Keratinocyte (primary cell): Measurements from ENCODE around the gene EPHB2. TPM values are rescaled to one million over a fixed set of nuclear protein-coding genes. Genes with fewer than 3 reads are reported as not detected.

Source experiments
- DNase-seq: peaks from one replicate; pipeline ENCODE4 v3.0.0-alpha.2; 2011; ENCODE audit warnings: low read depth, missing footprints, low spot score
- FAIRE-seq: peaks from 2 replicates; lab custom pipeline; 2011; peaks lifted over from hg19 to GRCh38; lab: Jason Lieb, UNC
- H2AFZ ChIP-seq: 2 replicates; pipeline ENCODE4 v1.6.0; 2012; ENCODE audit warnings: low read length, control low read depth, inconsistent platforms; ENCODE audit not compliant: control insufficient read depth
- H3K27ac ChIP-seq: 2 replicates; pipeline ENCODE4 v1.5.1; 2011; ENCODE audit warnings: low read length; ENCODE audit not compliant: control insufficient read depth, insufficient read depth
- H3K27me3 ChIP-seq: 3 replicates; pipeline ENCODE4 v1.6.0; 2011; ENCODE audit warnings: low read length; ENCODE audit not compliant: control insufficient read depth, insufficient read depth; ENCODE audit errors: extremely low read depth
- H3K36me3 ChIP-seq, 2 experiments: 2 replicates in 1 of 2; 3 replicates in 1 of 2; pipeline ENCODE4 v1.5.1; 2011; ENCODE audit warnings: low read length in 2 of 2, mild to moderate bottlenecking in 1 of 2; ENCODE audit not compliant: control insufficient read depth in 2 of 2, insufficient read depth in 2 of 2; ENCODE audit errors: extremely low read depth in 1 of 2
- H3K4me1 ChIP-seq: 3 replicates; pipeline ENCODE4 v1.5.1; 2011; ENCODE audit warnings: low read length; ENCODE audit not compliant: control insufficient read depth, insufficient read depth; ENCODE audit errors: extremely low read depth
- H3K4me2 ChIP-seq: 3 replicates; pipeline ENCODE4 v1.6.0; 2011; ENCODE audit warnings: low read depth, low read length; ENCODE audit not compliant: control insufficient read depth, insufficient read depth; ENCODE audit errors: extremely low read depth
- H3K4me3 ChIP-seq, 3 experiments: fragments of 200-600 bp in 1 of 3; sonication (generic) in 1 of 3; 2 replicates in 2 of 3; 3 replicates in 1 of 3; pipeline ENCODE4 v1.5.1; 2011 to 2016; ENCODE audit warnings: low read length in 3 of 3, mild to moderate bottlenecking in 3 of 3, control low read depth in 2 of 3, inconsistent platforms in 1 of 3, low read depth in 1 of 3, mixed read lengths in 1 of 3, mixed run types in 1 of 3, moderate library complexity in 1 of 3; ENCODE audit not compliant: control insufficient read depth in 2 of 3, insufficient read depth in 2 of 3; ENCODE audit errors: extremely low read depth in 1 of 3
- H3K79me2 ChIP-seq: 2 replicates; pipeline ENCODE4 v1.6.0; 2012; ENCODE audit warnings: low read length; ENCODE audit not compliant: control insufficient read depth, insufficient read depth
- H3K9ac ChIP-seq: 3 replicates; pipeline ENCODE4 v1.6.0; 2011; ENCODE audit warnings: low read length; ENCODE audit not compliant: control insufficient read depth, insufficient read depth; ENCODE audit errors: extremely low read depth
- H3K9me1 ChIP-seq: 3 replicates; pipeline ENCODE4 v1.6.0; 2011; ENCODE audit warnings: low read length; ENCODE audit not compliant: control insufficient read depth, insufficient read depth; ENCODE audit errors: extremely low read depth
- H3K9me3 ChIP-seq: 2 replicates; pipeline ENCODE4 v1.5.1; 2012; ENCODE audit warnings: low read depth, low read length; ENCODE audit not compliant: control insufficient read depth
- H4K20me1 ChIP-seq: 3 replicates; pipeline ENCODE4 v1.6.0; 2011; ENCODE audit warnings: low read length; ENCODE audit not compliant: control insufficient read depth, insufficient read depth; ENCODE audit errors: extremely low read depth
- CTCF ChIP-seq, 3 experiments: IDR thresholded peaks in 1 of 3; conservative IDR thresholded peaks in 1 of 3; optimal IDR thresholded peaks in 1 of 3; 2 replicates in 2 of 3; 3 replicates in 1 of 3; pipeline versions ENCODE3 to v1.5.1; 2011; ENCODE audit warnings: low read length in 3 of 3, mild to moderate bottlenecking in 3 of 3, moderate library complexity in 2 of 3, control low read depth in 1 of 3, inconsistent platforms in 1 of 3; ENCODE audit not compliant: insufficient read depth in 2 of 3; ENCODE audit errors: extremely low read depth in 1 of 3
- EZH2 ChIP-seq: IDR thresholded peaks from one replicate; pipeline ENCODE4 v1.6.1; 2012; ENCODE audit warnings: inconsistent platforms, mild to moderate bottlenecking, low read length, moderate library complexity
- dilution Hi-C: fragments of 300-500 bp; cut with MboI; formaldehyde crosslinking; loops from one replicate; pipeline ENCODE4 v1.7.0; 2020; ENCODE audit warnings: low sequenced_read_pairs; ENCODE audit not compliant: extremely low pct_ligation_motif_present
- polyA plus RNA-seq, 5 experiments: library from polyadenylated mRNA; depleted of rRNA in 3 of 5; stranded (reverse) in 3 of 5; stranded (forward) in 1 of 5; unstranded in 1 of 5; fragments of >200 nt; gene quantifications; 1 replicate in 1 of 5; 2 replicates in 3 of 5; 3 replicates in 1 of 5; pipeline versions ENCODE4 v1.2.1 to v1.2.3, GENCODE V29; 2011 to 2012; ENCODE audit warnings: missing spikeins in 2 of 5, low read depth in 1 of 5, low replicate concordance in 1 of 5

Gene EPHB2
- polyA plus RNA-seq, 1 donor (not counting 4 experiments of a cell fraction or from before 2014, with no cell fraction given): 0.10 TPM

GRCh38 chr1:22751124-22751531 is 40.5 kb downstream of the EPHB2 start:
- H4K20me1 ChIP-seq: no peaks in the 10 kb centered on the region
- no peak overlapping the region for H2AFZ ChIP-seq
- H3K4me1 ChIP-seq: peaks cover 41% of the 10 kb centered on the region
- no peaks in the 10 kb centered on the region for H3K79me2 ChIP-seq
- dilution Hi-C loops: no loop called here
- no peaks in the 10 kb centered on the region for H3K36me3 ChIP-seq
- TF ChIP-seq CTCF (optimal IDR thresholded peaks at IDR 0.05 in 1 of 3, IDR thresholded peaks at IDR 0.05 in 1 of 3, conservative IDR thresholded peaks at IDR 0.05 in 1 of 3; ENCODE audit: extremely low read depth in 1 of 3, insufficient read depth in 2 of 3, low read length in 3 of 3) (peak in 2 of 3 experiments; percentile 23 to 44), EZH2 (no peak)
- H3K27me3 ChIP-seq: no peaks in the 10 kb centered on the region
- peak overlapping the region; percentile 72 for H3K9ac ChIP-seq
- H3K9me3 ChIP-seq: no peaks in the 10 kb centered on the region
- peak overlapping the region; percentile 79 for H3K4me2 ChIP-seq
- peak overlapping the region; percentile 86 for H3K27ac ChIP-seq
- no peak for FAIRE-seq
- H3K4me3 ChIP-seq: no peak overlapping the region
- no peak for DNase-seq
- no peaks in the 10 kb centered on the region for H3K9me1 ChIP-seq

GRCh38 chr1:22752339-22752738 is 41.7 kb downstream of the EPHB2 start:
- Histone ChIP-seq H3K4me2 (no peak overlapping the region), H3K4me1 (peaks cover 29% of the 10 kb centered on the region), H3K36me3 (no peaks in the 10 kb centered on the region), H2AFZ (no peak overlapping the region), H3K27ac (no peak overlapping the region), H3K9ac (no peak overlapping the region), H3K79me2 (no peaks in the 10 kb centered on the region), H3K9me1 (no peaks in the 10 kb centered on the region), H4K20me1 (no peaks in the 10 kb centered on the region), H3K9me3 (no peaks in the 10 kb centered on the region), H3K4me3 (no peak overlapping the region), H3K27me3 (no peaks in the 10 kb centered on the region)
- no peak for TF ChIP-seq EZH2
- TF ChIP-seq CTCF (optimal IDR thresholded peaks at IDR 0.05 in 1 of 3, IDR thresholded peaks at IDR 0.05 in 1 of 3, conservative IDR thresholded peaks at IDR 0.05 in 1 of 3; ENCODE audit: extremely low read depth in 1 of 3, insufficient read depth in 2 of 3, low read length in 3 of 3): no peak
- dilution Hi-C loops: no loop called here
- DNase-seq (no peak), FAIRE-seq (no peak)
